ENCODE data around the gene C9orf85. TPM values are rescaled to one million over a fixed set of nuclear protein-coding genes. Genes with fewer than 3 reads are reported as not detected.
"Not testable (repeated sequence)": the region's sequence is repeated elsewhere in the genome, so short reads cannot be mapped to it uniquely, and the experiment has no call there.

Gene C9orf85
- total RNA-seq, 8 experiments from 2014 or later = 11.2 to 24.9 (median 15.6) TPM

DNA sequence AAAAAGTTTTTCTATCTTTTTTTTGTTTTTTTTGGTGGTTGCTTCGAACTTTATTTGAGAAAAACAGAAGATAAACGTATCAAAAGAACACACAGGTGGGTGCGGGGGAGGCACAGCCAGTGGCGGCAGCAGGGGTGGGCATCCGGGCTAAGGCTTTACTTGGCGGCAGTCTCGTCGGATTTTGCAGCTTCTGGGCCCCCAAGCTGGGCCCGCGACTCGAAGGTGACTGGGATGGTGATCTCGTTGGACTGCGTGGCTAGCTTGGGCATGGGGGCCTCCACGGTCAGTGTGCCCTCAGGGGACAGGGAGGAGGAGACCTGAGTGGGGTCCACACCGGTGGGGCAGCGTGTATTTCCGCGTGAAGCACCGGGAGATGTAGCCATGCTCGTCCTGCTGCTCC lies 96.3 kb downstream of the C9orf85 start:
- ATAC-seq (replicated peaks in 6 of 8) = not testable (repeated sequence)
- WGBS, 10 experiments = 61 to 100% (median 97%) methylated on average over 2 to 7 of the region's 20 CpGs; no CpG with 5 or more reads in 7 of the 10 experiments
- in situ Hi-C loops (cut with MboI; ENCODE audit: low pct_unique_long_range_greater_than_20kb in 2 of 9, low sequenced_read_pairs in 9 of 9, unreplicated experiment in 9 of 9) = loop anchor here in 2 of 9 experiments (25.0 kb wide), 1 partner anchor 195 kb away; no protein-coding TSS in a partner anchor

DNA sequence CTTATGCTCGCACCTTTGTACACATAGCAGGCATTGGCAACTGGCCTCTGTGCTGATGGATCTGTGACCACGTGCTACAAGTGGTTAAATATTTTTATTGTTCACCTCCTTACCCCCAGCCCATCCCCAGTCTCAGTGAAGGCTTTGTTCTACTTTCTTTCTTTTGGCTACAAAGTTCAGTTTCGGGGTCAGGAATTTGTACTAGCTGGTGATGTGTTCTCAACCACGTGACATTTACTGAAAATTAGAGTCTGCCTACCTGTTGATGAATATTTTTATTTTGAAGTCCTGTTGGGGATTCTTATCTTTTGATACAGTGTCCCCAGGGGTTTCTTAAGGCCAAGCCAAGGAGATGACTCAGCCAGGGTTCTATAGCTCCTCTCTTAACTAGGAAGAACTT lies 101.2 kb downstream of the C9orf85 start:
- in situ Hi-C loops (cut with MboI; ENCODE audit: low pct_unique_long_range_greater_than_20kb in 2 of 9, low sequenced_read_pairs in 9 of 9, unreplicated experiment in 9 of 9) = loop anchor here in 2 of 9 experiments (25.0 kb wide), 1 partner anchor 200 kb away; no protein-coding TSS in a partner anchor
- H3K27ac ChIP-seq = no peak overlapping the region
- 20 to 100% (median 78%) methylated on average over 1 to 4 of the region's 4 CpGs; no CpG with 5 or more reads in 1 of the 10 experiments for WGBS, 10 experiments
- ATAC-seq (replicated peaks in 6 of 8) = no peak
- H3K4me3 ChIP-seq = no peak overlapping the region
- no peaks in the 10 kb centered on the region for H3K4me1 ChIP-seq (replicated peaks in 1 of 2)

More for the DNA sequence above, 96.3 kb downstream of the C9orf85 start:
- not testable (repeated sequence) for H3K4me3 ChIP-seq; H3K4me1 ChIP-seq (replicated peaks in 1 of 2); H3K27ac ChIP-seq

DNA sequence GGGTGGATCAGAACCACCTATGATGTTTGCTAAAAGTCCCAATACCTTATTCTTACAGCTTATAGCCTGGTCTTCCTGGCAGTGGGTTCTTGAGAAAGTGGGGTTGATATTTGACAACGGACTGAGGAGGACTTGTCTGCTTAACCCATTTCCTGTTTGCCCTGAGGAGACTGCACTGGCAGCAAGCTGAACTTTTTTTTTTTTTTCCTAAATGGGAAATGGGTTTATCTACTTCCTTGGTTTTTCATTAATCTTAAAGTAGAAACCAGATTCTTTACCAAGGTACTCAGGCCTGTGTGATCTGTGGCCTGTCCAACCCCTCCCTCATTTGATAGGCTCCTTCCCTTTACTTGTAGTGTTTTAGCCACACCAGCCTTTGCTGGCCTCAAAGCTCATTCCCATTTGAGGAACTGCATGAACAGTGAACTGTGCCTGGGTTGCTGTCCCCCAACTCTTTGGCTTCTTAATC lies 101.9 kb downstream of the C9orf85 start:
- 60 to 83% (median 67%) methylated on average over 1 of the region's 1 CpG; no CpG with 5 or more reads in 6 of the 10 experiments for WGBS, 10 experiments
- no peaks in the 10 kb centered on the region for H3K4me1 ChIP-seq (replicated peaks in 1 of 2)
- H3K4me3 ChIP-seq = no peak overlapping the region
- ATAC-seq (replicated peaks in 6 of 8) = no peak
- in situ Hi-C loops (cut with MboI; ENCODE audit: low pct_unique_long_range_greater_than_20kb in 2 of 9, low sequenced_read_pairs in 9 of 9, unreplicated experiment in 9 of 9) = loop anchor here in 2 of 9 experiments (25.0 kb wide), 1 partner anchor 201 kb away; no protein-coding TSS in a partner anchor
- no peak overlapping the region for H3K27ac ChIP-seq

- no peaks in the 10 kb centered on the region for H3K4me1 ChIP-seq (replicated peaks in 1 of 2)
- H3K4me3 ChIP-seq = no peak overlapping the region
- 0 to 100% (median 58%) methylated on average over 1 to 3 of the region's 3 CpGs for WGBS, 10 experiments
- ATAC-seq (replicated peaks in 6 of 8) = peak in 2 of 8 experiments; percentile 30 to 35
- no peak overlapping the region for H3K27ac ChIP-seq
- in situ Hi-C loops (cut with MboI; ENCODE audit: low pct_unique_long_range_greater_than_20kb in 2 of 9, low sequenced_read_pairs in 9 of 9, unreplicated experiment in 9 of 9) = loop anchor here in 2 of 9 experiments (25.0 kb wide), 1 partner anchor 211 kb away; no protein-coding TSS in a partner anchor
Observed at GRCh38 chr9:72022841-72023240, 111.4 kb downstream of the C9orf85 start.

Other genes starting within 250 kb of the C9orf85 start
- gene CEMIP2, start 143.1 kb upstream of the C9orf85 start, total RNA-seq = 100 to 1,000 TPM in 2 of 8 experiments, 10 to 100 TPM in 6; 31.1 to 188 (median 52.2) TPM
- gene ABHD17B, start 446 bp upstream of the C9orf85 start, total RNA-seq = 10 to 100 TPM in 7 of 8 experiments, 1 to 10 TPM in 1; 8.2 to 34.0 (median 21.1) TPM
- under 1 TPM in 1 of 8 experiments, not detected in 7; 0.24 TPM for gene C9orf57, start 149.0 kb downstream of the C9orf85 start, total RNA-seq
- gene GDA, start 237.8 kb downstream of the C9orf85 start, total RNA-seq = 10 to 100 TPM in 1 of 8 experiments, 1 to 10 TPM in 1, under 1 TPM in 6; 0.08 to 10.9 (median 0.14) TPM

All from motor neuron (in vitro differentiated cells).